IMR-90 (cell line): ENCODE data around the gene FAXDC2. TPM values are rescaled to one million over a fixed set of nuclear protein-coding genes. Genes with fewer than 3 reads are reported as not detected.

Experiments used
- ATAC-seq: fragments of 200-7000 bp; cut with Tn5 transposase; 2 replicates; pipeline ENCODE4 v1.9.1; 2020; ENCODE audit warnings: low read depth, mild to moderate bottlenecking, moderate library complexity
- BruUV-seq: library from RNA; stranded (reverse); fragments of 400-500 nt; replicated peaks from 2 replicates; lab custom pipeline; 2021; lab: Mats Ljungman, UMichigan
- CTCF ChIA-PET: fragments of 300-600 bp; formaldehyde crosslinking; extraction: SDS; loops from one replicate; lab custom pipeline; 2021; ENCODE audit warnings: antibody characterized with exemption; lab: Yijun Ruan, JAX
- POLR2A ChIA-PET: fragments of 300-600 bp; sonication (Branson Sonifier 250); formaldehyde crosslinking; loops from one replicate; lab custom pipeline; 2022; ENCODE audit warnings: antibody characterized with exemption; ENCODE audit not compliant: unreplicated experiment; lab: Charles Lee
- DNase-seq: peaks from one replicate; pipeline ENCODE4 v3.0.0; 2013
- H2AFZ ChIP-seq: replicated peaks from 2 replicates; pipeline ENCODE3; 2013; ENCODE audit warnings: low read length, mild to moderate bottlenecking; ENCODE audit not compliant: poor library complexity
- H2AK5ac ChIP-seq: 2 replicates; pipeline ENCODE4 v1.6.1; 2013; ENCODE audit warnings: low read depth, low read length, inconsistent platforms
- H2AK9ac ChIP-seq: replicated peaks from 2 replicates; pipeline ENCODE3; 2013; ENCODE audit warnings: mild to moderate bottlenecking, low read depth, low read length, moderate library complexity; ENCODE audit not compliant: poor library complexity
- H2BK120ac ChIP-seq: 2 replicates; pipeline ENCODE4 v1.6.1; 2013; ENCODE audit warnings: low read depth, low read length, inconsistent platforms
- H2BK15ac ChIP-seq: 3 replicates; pipeline ENCODE4 v1.6.1; 2013; ENCODE audit warnings: low read depth, low read length, inconsistent platforms
- H2BK20ac ChIP-seq: 2 replicates; pipeline ENCODE4 v1.6.1; 2013; ENCODE audit warnings: low read depth, mild to moderate bottlenecking, inconsistent platforms, low read length, moderate library complexity
- H2BK5ac ChIP-seq: 2 replicates; pipeline ENCODE4 v1.6.1; 2013; ENCODE audit warnings: mild to moderate bottlenecking, low read depth, low read length, inconsistent platforms; ENCODE audit not compliant: poor library complexity, severe bottlenecking
- H3K14ac ChIP-seq: replicated peaks from 2 replicates; pipeline ENCODE4 v1.6.1; 2013; ENCODE audit warnings: low read depth, low read length, inconsistent platforms
- H3K18ac ChIP-seq: 2 replicates; pipeline ENCODE4 v1.6.1; 2013; ENCODE audit warnings: low read depth, low read length, control low read depth
- H3K23ac ChIP-seq: 2 replicates; pipeline ENCODE4 v1.6.1; 2013; ENCODE audit warnings: low read depth, low read length, inconsistent platforms
- H3K27ac ChIP-seq: 2 replicates; pipeline ENCODE4 v1.5.1; 2013; ENCODE audit warnings: mild to moderate bottlenecking, control low read depth, low read length; ENCODE audit not compliant: insufficient read depth
- H3K27me3 ChIP-seq: 2 replicates; pipeline ENCODE4 v1.6.1; 2013; ENCODE audit warnings: low read length; ENCODE audit not compliant: control insufficient read depth, insufficient read depth
- H3K36me3 ChIP-seq: 2 replicates; pipeline ENCODE4 v1.6.1; 2013; ENCODE audit warnings: low read length, mixed read lengths; ENCODE audit not compliant: control insufficient read depth, insufficient read depth
- H3K4ac ChIP-seq: 2 replicates; pipeline ENCODE4 v1.6.1; 2013; ENCODE audit warnings: low read depth, low read length, inconsistent platforms
- H3K4me1 ChIP-seq: 2 replicates; pipeline ENCODE4 v1.6.1; 2013; ENCODE audit warnings: low read length, mixed read lengths; ENCODE audit not compliant: control insufficient read depth, insufficient read depth
- H3K4me2 ChIP-seq: 2 replicates; pipeline ENCODE4 v1.6.1; 2013; ENCODE audit warnings: low read depth, mild to moderate bottlenecking, control low read depth, low read length, moderate library complexity
- H3K4me3 ChIP-seq: 2 replicates; pipeline ENCODE4 v1.5.1; 2013; ENCODE audit warnings: low read depth, mild to moderate bottlenecking, control low read depth, low read length, moderate library complexity; ENCODE audit not compliant: insufficient read depth
- H3K56ac ChIP-seq: 2 replicates; pipeline ENCODE4 v1.6.1; 2013; ENCODE audit warnings: low read length, inconsistent platforms; ENCODE audit not compliant: insufficient read depth; ENCODE audit errors: extremely low read depth
- H3K79me1 ChIP-seq, 2 experiments: 2 replicates each; pipeline ENCODE4 v1.6.1; 2013; ENCODE audit warnings: low read length in 2 of 2, inconsistent platforms in 1 of 2, low read depth in 1 of 2
- H3K9ac ChIP-seq: 2 replicates; pipeline ENCODE4 v1.6.1; 2013; ENCODE audit warnings: low read depth, low read length, control low read depth
- H3K9me1 ChIP-seq: 2 replicates; pipeline ENCODE4 v1.6.1; 2013; ENCODE audit warnings: low read length, inconsistent platforms; ENCODE audit not compliant: insufficient read depth
- H3K9me3 ChIP-seq: 2 replicates; pipeline ENCODE4 v1.6.1; 2013; ENCODE audit warnings: low read length; ENCODE audit not compliant: control insufficient read depth, insufficient read depth
- H4K20me1 ChIP-seq: 2 replicates; pipeline ENCODE4 v1.6.1; 2013; ENCODE audit warnings: low read length, inconsistent platforms; ENCODE audit not compliant: insufficient read depth
- H4K5ac ChIP-seq: 2 replicates; pipeline ENCODE4 v1.6.1; 2013; ENCODE audit warnings: mild to moderate bottlenecking, low read depth, low read length, control low read depth
- H4K8ac ChIP-seq, 2 experiments: 2 replicates each; pipeline ENCODE4 v1.6.1; 2013; ENCODE audit warnings: low read depth in 2 of 2, low read length in 2 of 2, control low read depth in 1 of 2, inconsistent platforms in 1 of 2
- H4K91ac ChIP-seq: 2 replicates; pipeline ENCODE4 v1.6.1; 2013; ENCODE audit warnings: low read depth, low read length, inconsistent platforms; ENCODE audit not compliant: insufficient read depth
- BHLHE40 ChIP-seq: fragments of 150-350 bp; IDR thresholded peaks from 2 replicates; pipeline ENCODE4 v1.6.1; 2016; ENCODE audit warnings: mild to moderate bottlenecking, low read depth, low read length
- CEBPB ChIP-seq: IDR thresholded peaks from 2 replicates; pipeline ENCODE4 v1.6.1; 2012; ENCODE audit warnings: low read depth, low read length, improper control_type of control experiment
- MAFK ChIP-seq: IDR thresholded peaks from 2 replicates; pipeline ENCODE4 v1.6.1; 2012; ENCODE audit warnings: low read depth, low read length, improper control_type of control experiment
- NFE2L2 ChIP-seq: fragments of 150-350 bp; IDR thresholded peaks from 2 replicates; pipeline ENCODE4 v1.6.1; 2016; ENCODE audit warnings: low read depth, mild to moderate bottlenecking, low read length
- RAD21 ChIP-seq: IDR thresholded peaks from 2 replicates; pipeline ENCODE4 v1.6.1; 2012; ENCODE audit warnings: low read length, improper control_type of control experiment
- RFX5 ChIP-seq: IDR thresholded peaks from 2 replicates; pipeline ENCODE4 v1.8.0; 2012; ENCODE audit warnings: low read depth, mild to moderate bottlenecking, low read length, moderate library complexity
- WGBS, 2 experiments: methylation state at CpG; one replicate each; pipeline versions ENCODE4 v1.1.5 to v1.1.7; 2013; ENCODE audit warnings: missing lambda C conversion rate in 2 of 2; ENCODE audit not compliant: insufficient read length in 1 of 2; ENCODE audit errors: extremely low coverage in 2 of 2; 5-methylcytosine and 5-hydroxymethylcytosine counted together
- dilution Hi-C: fragments of 300-500 bp; cut with HindIII; formaldehyde crosslinking; loops from one replicate; pipeline ENCODE4 v1.14.3; 2018; ENCODE audit warnings: low sequenced_read_pairs; ENCODE audit not compliant: unreplicated experiment
- in situ Hi-C: fragments of 300-500 bp; cut with MboI; formaldehyde crosslinking; loops from 3 replicates; pipeline ENCODE4 v1.14.3; 2019; ENCODE audit warnings: low sequenced_read_pairs, inconsistent platforms, mixed read lengths
- intact Hi-C: fragments of 100-400 bp; cut with micrococcal nuclease; formaldehyde crosslinking; loops from 2 replicates; pipeline ENCODE4 v1.10.0; 2022
- polyA plus RNA-seq, 3 experiments: library from polyadenylated mRNA; depleted of rRNA; stranded (reverse); fragments of >200 nt; gene quantifications; 2 replicates each; pipeline ENCODE4 v1.2.3, GENCODE V29; 2012; ENCODE audit warnings: low replicate concordance in 1 of 3
- total RNA-seq: library from RNA; depleted of rRNA; stranded (reverse); fragments of >200 nt; gene quantifications from 2 replicates; pipeline ENCODE4 v1.2.3, GENCODE V29; 2012
- TF ChIP-seq, protein P1 (sequence below): fragments of 150-350 bp; IDR thresholded peaks from 2 replicates; pipeline ENCODE4 v1.6.1; 2017; ENCODE audit warnings: mild to moderate bottlenecking, antibody characterized with exemption, low read length, low read depth

The FAXDC2 gene
- total and polyA plus RNA-seq, 2 of the 4 experiments (the other 2 are of a cell fraction), result 4.3 to 8.9 TPM

DNA sequence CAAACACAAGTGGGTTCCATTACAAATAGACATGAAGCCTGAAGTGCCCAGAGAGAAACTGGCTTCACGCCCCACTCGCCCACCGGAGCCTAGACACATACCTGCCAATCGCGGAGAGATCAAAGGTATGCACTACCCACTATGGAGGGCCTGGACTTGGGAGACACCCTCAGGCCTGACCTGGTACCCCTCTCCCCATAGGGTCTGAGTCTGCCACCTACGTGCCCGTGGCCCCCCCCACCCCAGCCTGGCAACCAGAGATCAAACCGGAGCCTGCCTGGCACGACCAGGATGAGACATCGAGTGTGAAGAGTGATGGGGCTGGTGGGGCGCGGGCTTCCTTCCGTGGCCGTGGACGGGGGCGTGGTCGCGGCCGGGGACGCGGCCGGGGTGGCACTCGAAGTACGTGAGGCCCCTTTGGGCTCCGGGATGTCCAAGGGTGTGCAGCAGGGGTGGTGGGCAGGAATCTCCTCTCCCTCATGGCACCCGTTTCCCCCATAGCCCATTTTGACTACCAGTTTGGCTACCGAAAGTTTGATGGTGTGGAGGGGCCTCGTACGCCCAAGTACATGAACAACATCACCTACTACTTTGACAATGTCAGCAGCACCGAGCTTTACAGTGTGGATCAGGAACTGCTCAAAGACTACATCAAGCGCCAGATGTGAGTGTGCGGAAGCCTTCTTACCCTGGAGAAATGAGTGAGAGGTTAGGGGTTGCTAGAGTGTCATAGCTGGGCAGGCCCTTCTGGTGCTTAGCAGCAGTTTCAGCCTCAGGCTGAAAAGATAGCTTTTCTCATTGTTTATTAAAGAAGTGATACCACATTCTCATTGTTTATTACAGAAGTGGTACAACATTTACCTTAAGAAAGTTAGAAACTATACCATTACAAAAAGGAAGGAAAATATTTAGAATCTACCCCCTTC, 56.5 kb downstream of the FAXDC2 start:
- peak; percentile 83 for ATAC-seq

More for the DNA sequence above, 56.5 kb downstream of the FAXDC2 start:
- CTCF ChIA-PET, result interaction anchor here (0.5 to 1.1 kb wide), 3 partner anchors 9 to 132 kb away, joined by 3 to 5 read pairs (median 4); no protein-coding TSS in a partner anchor
- H4K5ac ChIP-seq, result no peak overlapping the region
- peaks cover 30% of the 10 kb centered on the region for H3K36me3 ChIP-seq
- peaks cover 36% of the 10 kb centered on the region for H3K9me1 ChIP-seq
- no peak overlapping the region for H3K23ac ChIP-seq
- peak overlapping the region in 1 of 2 experiments; percentile 63; a peak in 2 of 4 replicates for H4K8ac ChIP-seq
- H2AFZ ChIP-seq, result no peak overlapping the region
- H3K4me2 ChIP-seq, result peak overlapping the region; percentile 34; the same call in 1 of the 2 replicates
- no peak overlapping the region; the same call in 1 of the 2 replicates for H2AK5ac ChIP-seq
- no peak overlapping the region for H2BK15ac ChIP-seq
- H2BK20ac ChIP-seq, result 0 out of 2 replicates have a peak overlapping the region, but pooled peaks have one; percentile 57
- no peaks in the 10 kb centered on the region for H3K9me3 ChIP-seq
- 0 out of 2 replicates have a peak overlapping the region, but pooled peaks have one; percentile 7 for H3K14ac ChIP-seq
- dilution Hi-C loops (no loop called here), in situ Hi-C loops (no loop called here), intact Hi-C loops (loop anchor here (2.0 kb wide), 2 partner anchors 37 to 63 kb away; no protein-coding TSS in a partner anchor)
- TF ChIP-seq RAD21 (no peak), BHLHE40 (no peak), RFX5 (no peak), NFE2L2 (no peak), CEBPB (no peak), MAFK (no peak)
- TF ChIP-seq, protein P1, sequence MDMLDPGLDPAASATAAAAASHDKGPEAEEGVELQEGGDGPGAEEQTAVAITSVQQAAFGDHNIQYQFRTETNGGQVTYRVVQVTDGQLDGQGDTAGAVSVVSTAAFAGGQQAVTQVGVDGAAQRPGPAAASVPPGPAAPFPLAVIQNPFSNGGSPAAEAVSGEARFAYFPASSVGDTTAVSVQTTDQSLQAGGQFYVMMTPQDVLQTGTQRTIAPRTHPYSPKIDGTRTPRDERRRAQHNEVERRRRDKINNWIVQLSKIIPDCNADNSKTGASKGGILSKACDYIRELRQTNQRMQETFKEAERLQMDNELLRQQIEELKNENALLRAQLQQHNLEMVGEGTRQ, result no peak
- no peaks in the 10 kb centered on the region for H3K27me3 ChIP-seq
- H4K91ac ChIP-seq, result no peak overlapping the region
- H3K27ac ChIP-seq, result peak overlapping the region; percentile 65
- no peak overlapping the region for H3K56ac ChIP-seq
- DNase-seq, result peak; percentile 77
- BruUV-seq, result no TSS peak
- peaks cover 64% of the 10 kb centered on the region for H4K20me1 ChIP-seq
- peaks cover 33 to 70% of the 10 kb centered on the region in 2 experiments for H3K79me1 ChIP-seq
- POLR2A ChIA-PET, result no interaction called here
- H3K4me3 ChIP-seq, result no peak overlapping the region
- 0 out of 2 replicates have a peak overlapping the region, but pooled peaks have one; percentile 41 for H2BK120ac ChIP-seq
- peak overlapping the region; percentile 39 for H2BK5ac ChIP-seq
- H3K9ac ChIP-seq, result no peak overlapping the region
- WGBS, 2 experiments, result no CpG with 5 or more reads among the region's 32 CpGs
- peaks cover 22% of the 10 kb centered on the region for H3K4me1 ChIP-seq
- H3K18ac ChIP-seq, result peak overlapping the region; percentile 21; the same call in 1 of the 2 replicates
- peak overlapping the region; percentile 56 for H2AK9ac ChIP-seq
- H3K4ac ChIP-seq, result peak overlapping the region; percentile 24; the same call in 1 of the 2 replicates
